PC-3 (cell line): ENCODE data around the gene FAM168B. TPM values are rescaled to one million over a fixed set of nuclear protein-coding genes. Genes with fewer than 3 reads are reported as not detected.

Experiments
- ATAC-seq: fragments of 200-7000 bp; cut with Tn5 transposase; 2 replicates; pipeline ENCODE4 v1.9.1; 2020; ENCODE audit warnings: mild to moderate bottlenecking, moderate library complexity
- BruUV-seq: library from RNA; stranded (reverse); fragments of 400-500 nt; replicated peaks from 2 replicates; lab custom pipeline; 2021; lab: Mats Ljungman, UMichigan
- CTCF ChIA-PET: fragments of 300-600 bp; sonication (Branson Sonifier 250); formaldehyde crosslinking; loops from one replicate; lab custom pipeline; 2022; ENCODE audit warnings: antibody characterized with exemption; lab: Charles Lee
- POLR2A ChIA-PET: fragments of 300-600 bp; sonication (Branson Sonifier 250); formaldehyde crosslinking; loops from one replicate; lab custom pipeline; 2022; ENCODE audit warnings: antibody characterized with exemption; ENCODE audit not compliant: unreplicated experiment; lab: Charles Lee
- DNase-seq: peaks from one replicate; pipeline ENCODE4 v3.0.0-alpha.2; 2015
- H2AFZ ChIP-seq: fragments of 300-600 bp; sonication (generic); 2 replicates; pipeline ENCODE4 v1.6.0; 2016; ENCODE audit warnings: antibody characterized with exemption, low read length
- H3F3A ChIP-seq: fragments of 300-600 bp; sonication (generic); one replicate; pipeline ENCODE4 v1.6.0; 2017; ENCODE audit warnings: antibody characterized with exemption, low read length, control low read depth, mild to moderate bottlenecking; ENCODE audit not compliant: unreplicated experiment
- H3K27ac ChIP-seq: fragments of 300-600 bp; sonication (generic); 2 replicates; pipeline ENCODE4 v1.5.1; 2016; ENCODE audit warnings: mild to moderate bottlenecking, low read length
- H3K27me3 ChIP-seq: fragments of 300-600 bp; sonication (generic); 2 replicates; pipeline ENCODE4 v1.6.1; 2016; ENCODE audit warnings: low read length, mixed read lengths
- H3K36me3 ChIP-seq: fragments of 300-600 bp; sonication (generic); 2 replicates; pipeline ENCODE4 v1.6.1; 2016; ENCODE audit warnings: low read depth, mixed run types, low read length, mixed read lengths
- H3K4me1 ChIP-seq: fragments of 300-600 bp; sonication (generic); 2 replicates; pipeline ENCODE4 v1.5.1; 2016; ENCODE audit warnings: low read length; ENCODE audit not compliant: insufficient read depth
- H3K4me2 ChIP-seq: fragments of 300-600 bp; sonication (generic); 2 replicates; pipeline ENCODE4 v1.6.0; 2016; ENCODE audit warnings: low read length
- H3K4me3 ChIP-seq: fragments of 300-600 bp; sonication (generic); 2 replicates; pipeline ENCODE4 v1.5.1; 2016; ENCODE audit warnings: mild to moderate bottlenecking, low read length, mixed read lengths
- H3K79me2 ChIP-seq: fragments of 300-600 bp; sonication (generic); 2 replicates; pipeline ENCODE4 v1.6.1; 2017; ENCODE audit warnings: low read length, mixed read lengths
- H3K9ac ChIP-seq: fragments of 300-600 bp; sonication (generic); 2 replicates; pipeline ENCODE4 v1.6.0; 2016; ENCODE audit warnings: mild to moderate bottlenecking, low read length
- H3K9me2 ChIP-seq: fragments of 300-600 bp; sonication (generic); replicated peaks from 2 replicates; pipeline ENCODE4 v1.6.1; 2016; ENCODE audit warnings: mixed run types, low read length, mixed read lengths
- H3K9me3 ChIP-seq: fragments of 300-600 bp; sonication (generic); 2 replicates; pipeline ENCODE4 v1.6.1; 2016; ENCODE audit warnings: low read length, mixed read lengths
- H4K20me1 ChIP-seq: fragments of 300-600 bp; sonication (generic); 2 replicates; pipeline ENCODE4 v1.6.1; 2016; ENCODE audit warnings: low read length, mixed read lengths
- EZH2 ChIP-seq: fragments of 300-600 bp; sonication (generic); IDR thresholded peaks from one replicate; pipeline ENCODE4 v1.6.1; 2017; ENCODE audit warnings: antibody characterized with exemption, mild to moderate bottlenecking, low read length; ENCODE audit not compliant: unreplicated experiment
- EZH2phosphoT487 ChIP-seq: fragments of 300-600 bp; sonication (generic); IDR thresholded peaks from 2 replicates; pipeline ENCODE4 v1.6.1; 2018; ENCODE audit warnings: mild to moderate bottlenecking, antibody characterized with exemption, low read length, borderline replicate concordance
- intact Hi-C: fragments of 100-400 bp; cut with micrococcal nuclease; formaldehyde crosslinking; loops from 2 replicates; pipeline ENCODE4 v1.9.0; 2023
- total RNA-seq: library from RNA; depleted of rRNA; stranded (reverse); fragments of >200 nt; gene quantifications from 2 replicates; pipeline ENCODE4 v1.2.3, GENCODE V29; 2014
- TF ChIP-seq, protein P1 (sequence below): fragments of 300-600 bp; sonication (generic); conservative IDR thresholded peaks from 2 replicates; pipeline ENCODE4 v1.5.1; 2017; ENCODE audit warnings: antibody characterized with exemption, low read depth, mild to moderate bottlenecking, low read length

FAM168B gene
- total RNA-seq, 1 experiment from 2014 or later: 91.7 TPM

DNA sequence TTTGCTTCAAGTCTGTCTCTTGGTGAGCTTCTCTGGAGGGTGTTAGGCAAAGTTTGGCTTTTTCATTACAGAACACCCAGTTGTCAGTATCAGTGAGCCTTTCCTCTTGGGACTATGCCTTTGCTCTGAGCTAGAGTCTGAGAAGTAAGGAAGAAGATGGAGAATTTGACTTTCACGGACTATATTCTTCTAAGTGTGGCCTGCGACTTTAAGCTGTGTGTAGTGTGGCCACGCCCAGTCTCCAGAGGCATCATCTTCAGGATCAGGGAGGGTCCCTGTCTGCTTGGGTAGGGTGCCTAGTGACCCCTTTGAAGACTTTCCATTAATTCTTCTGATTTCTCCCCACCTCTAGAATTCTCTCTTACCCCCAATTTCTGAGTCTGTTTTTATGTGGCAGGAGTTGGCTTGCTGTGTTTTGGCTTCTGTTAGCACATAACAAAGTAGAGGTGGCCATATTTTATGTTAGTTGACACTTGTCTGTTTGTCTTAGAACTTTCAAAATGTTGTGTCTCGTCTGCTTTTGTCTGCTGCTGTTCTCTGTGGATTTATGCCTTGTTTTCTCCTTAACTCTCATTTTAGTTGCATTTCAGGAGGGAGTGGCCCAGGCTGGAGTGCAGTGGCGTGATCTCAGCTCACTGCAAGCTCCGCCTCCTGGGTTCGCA, 20.4 kb upstream of the FAM168B start:
- POLR2A ChIA-PET: no interaction called here
- Histone ChIP-seq H3K9me3 (no peaks in the 10 kb centered on the region), H3K4me1 (no peaks in the 10 kb centered on the region), H3K36me3 (peaks cover 13% of the 10 kb centered on the region), H3K4me3 (no peak overlapping the region), H3K9ac (no peak overlapping the region), H4K20me1 (peaks cover 34% of the 10 kb centered on the region), H2AFZ (no peak overlapping the region), H3K79me2 (peaks cover 97% of the 10 kb centered on the region), H3K9me2 (no peaks in the 10 kb centered on the region), H3K27me3 (no peaks in the 10 kb centered on the region), H3K4me2 (no peak overlapping the region), H3K27ac (no peak overlapping the region), H3F3A (no peaks in the 10 kb centered on the region)
- BruUV-seq: no TSS peak
- DNase-seq: no peak
- intact Hi-C loops: no loop called here
- ATAC-seq: no peak
- CTCF ChIA-PET: no interaction called here
- no peak for TF ChIP-seq EZH2

DNA sequence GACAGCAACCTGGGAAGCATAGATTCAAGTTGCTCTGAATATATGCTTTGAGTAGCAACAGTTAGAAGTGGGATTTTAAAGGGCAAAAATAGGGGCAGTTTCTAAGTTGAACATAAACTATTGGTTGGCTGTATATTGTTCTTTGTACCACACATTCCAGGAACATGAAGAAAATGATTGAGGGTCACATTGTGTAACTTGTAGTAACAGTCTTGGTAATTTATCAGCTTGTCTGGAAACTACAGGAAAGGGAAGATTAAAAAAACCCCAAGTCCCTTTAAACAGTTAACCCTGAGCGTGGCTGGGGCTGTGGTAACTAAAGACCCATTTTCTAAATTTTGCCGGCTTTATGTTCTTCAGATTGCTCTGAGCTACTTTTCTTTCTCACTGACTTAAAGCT, 19.3 kb upstream of the FAM168B start:
- no TSS peak for BruUV-seq
- Histone ChIP-seq H3K27ac (no peak overlapping the region), H3K79me2 (peaks cover 99% of the 10 kb centered on the region), H3K9me2 (no peaks in the 10 kb centered on the region), H3K27me3 (no peaks in the 10 kb centered on the region), H3K4me3 (no peak overlapping the region), H4K20me1 (peaks cover 37% of the 10 kb centered on the region), H3F3A (no peaks in the 10 kb centered on the region), H3K9ac (no peak overlapping the region), H3K9me3 (no peaks in the 10 kb centered on the region), H3K4me2 (no peak overlapping the region), H2AFZ (no peak overlapping the region), H3K36me3 (peaks cover 17% of the 10 kb centered on the region), H3K4me1 (no peaks in the 10 kb centered on the region)
- no peak for TF ChIP-seq EZH2
- ChIA-PET POLR2A (no interaction called here), CTCF (no interaction called here)
- DNase-seq (no peak), ATAC-seq (no peak)
- intact Hi-C loops: no loop called here

GRCh38 chr2:131105950-131106801, 12.9 kb upstream of the FAM168B start:
- Histone ChIP-seq H3F3A (no peaks in the 10 kb centered on the region), H2AFZ (peak overlapping the region; percentile 93), H3K4me2 (peak overlapping the region; percentile 88), H3K79me2 (peaks cover 61% of the 10 kb centered on the region), H3K9me2 (no peaks in the 10 kb centered on the region), H3K36me3 (peaks cover 4% of the 10 kb centered on the region; the same call in 1 of the 2 replicates), H3K27ac (peak overlapping the region; percentile 75), H4K20me1 (peaks cover 27% of the 10 kb centered on the region), H3K9ac (peak overlapping the region; percentile 96), H3K9me3 (no peaks in the 10 kb centered on the region), H3K4me1 (peaks cover 20% of the 10 kb centered on the region), H3K27me3 (no peaks in the 10 kb centered on the region), H3K4me3 (peak overlapping the region; percentile 99)
- BruUV-seq: TSS peak; percentile 43
- ATAC-seq (peak; percentile 42), DNase-seq (peak; percentile 57)
- TF ChIP-seq, protein P1, sequence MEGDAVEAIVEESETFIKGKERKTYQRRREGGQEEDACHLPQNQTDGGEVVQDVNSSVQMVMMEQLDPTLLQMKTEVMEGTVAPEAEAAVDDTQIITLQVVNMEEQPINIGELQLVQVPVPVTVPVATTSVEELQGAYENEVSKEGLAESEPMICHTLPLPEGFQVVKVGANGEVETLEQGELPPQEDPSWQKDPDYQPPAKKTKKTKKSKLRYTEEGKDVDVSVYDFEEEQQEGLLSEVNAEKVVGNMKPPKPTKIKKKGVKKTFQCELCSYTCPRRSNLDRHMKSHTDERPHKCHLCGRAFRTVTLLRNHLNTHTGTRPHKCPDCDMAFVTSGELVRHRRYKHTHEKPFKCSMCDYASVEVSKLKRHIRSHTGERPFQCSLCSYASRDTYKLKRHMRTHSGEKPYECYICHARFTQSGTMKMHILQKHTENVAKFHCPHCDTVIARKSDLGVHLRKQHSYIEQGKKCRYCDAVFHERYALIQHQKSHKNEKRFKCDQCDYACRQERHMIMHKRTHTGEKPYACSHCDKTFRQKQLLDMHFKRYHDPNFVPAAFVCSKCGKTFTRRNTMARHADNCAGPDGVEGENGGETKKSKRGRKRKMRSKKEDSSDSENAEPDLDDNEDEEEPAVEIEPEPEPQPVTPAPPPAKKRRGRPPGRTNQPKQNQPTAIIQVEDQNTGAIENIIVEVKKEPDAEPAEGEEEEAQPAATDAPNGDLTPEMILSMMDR: no peak
- TF ChIP-seq EZH2phosphoT487: no peak
- TF ChIP-seq EZH2: no peak
- POLR2A ChIA-PET: no interaction called here
- intact Hi-C loops: loop anchor here (5.0 kb wide), 1 partner anchor 386 kb away; the partner anchor contains the start of gene MZT2A
- CTCF ChIA-PET: no interaction called here
